Fibroblast of skin of scalp (primary cell): ENCODE measurements around the gene ALDH3A1.

ENCODE experiments used
- DNase-seq: peaks from one replicate; pipeline ENCODE4 v3.0.0-alpha.2; 2013

The ALDH3A1 gene

GRCh38 chr17:19702217-19702641 is 45.9 kb downstream of the ALDH3A1 start:
- no peak for DNase-seq
